GM23338 (cell line): ENCODE data around the gene SLC28A1. TPM values are rescaled to one million over a fixed set of nuclear protein-coding genes. Genes with fewer than 3 reads are reported as not detected.

Experiments
- ATAC-seq: fragments of 200-7000 bp; cut with Tn5 transposase; 3 replicates; pipeline ENCODE4 v1.9.1; 2020
- DNase-seq: peaks from one replicate; pipeline ENCODE4 v3.0.0-alpha.2; 2015; ENCODE audit warnings: low spot score
- H2AFZ ChIP-seq: fragments of 200-600 bp; sonication (generic); 2 replicates; pipeline ENCODE4 v1.8.0; 2016; ENCODE audit warnings: antibody characterized with exemption, mild to moderate bottlenecking, moderate library complexity
- H3F3A ChIP-seq: fragments of 200-600 bp; sonication (generic); replicated peaks from 2 replicates; pipeline ENCODE4 v1.8.0; 2017; ENCODE audit warnings: antibody characterized with exemption, mixed run types, low read depth
- H3K27ac ChIP-seq: fragments of 200-600 bp; sonication (generic); 2 replicates; pipeline ENCODE4 v1.6.1; 2016; ENCODE audit warnings: low read depth
- H3K27me3 ChIP-seq: fragments of 200-600 bp; sonication (generic); 2 replicates; pipeline ENCODE4 v1.8.0; 2016; ENCODE audit warnings: mild to moderate bottlenecking, mixed run types, moderate library complexity; ENCODE audit not compliant: insufficient read depth
- H3K36me3 ChIP-seq: fragments of 200-600 bp; sonication (generic); 2 replicates; pipeline ENCODE4 v1.8.0; 2016; ENCODE audit warnings: mild to moderate bottlenecking; ENCODE audit not compliant: insufficient read depth
- H3K4me1 ChIP-seq: fragments of 200-600 bp; sonication (generic); 2 replicates; pipeline ENCODE4 v1.8.0; 2016; ENCODE audit warnings: mild to moderate bottlenecking, moderate library complexity; ENCODE audit not compliant: insufficient read depth
- H3K4me2 ChIP-seq: fragments of 200-600 bp; sonication (generic); 2 replicates; pipeline ENCODE4 v1.7.1; 2017; ENCODE audit warnings: mixed run types
- H3K4me3 ChIP-seq: fragments of 200-600 bp; sonication (generic); 2 replicates; pipeline ENCODE4 v1.6.1; 2016; ENCODE audit warnings: mixed run types
- H3K79me2 ChIP-seq: fragments of 200-600 bp; sonication (generic); replicated peaks from 2 replicates; pipeline ENCODE4 v1.8.0; 2017; ENCODE audit warnings: mild to moderate bottlenecking; ENCODE audit not compliant: insufficient read depth
- H3K9me2 ChIP-seq: fragments of 200-600 bp; sonication (generic); 2 replicates; pipeline ENCODE4 v1.8.0; 2017; ENCODE audit not compliant: insufficient read depth
- H4K20me1 ChIP-seq: fragments of 200-600 bp; sonication (generic); replicated peaks from 2 replicates; pipeline ENCODE4 v1.8.0; 2017; ENCODE audit warnings: mild to moderate bottlenecking; ENCODE audit not compliant: insufficient read depth
- H3K27ac Mint-ChIP-seq: 2 replicates; pipeline ENCODE4 v1.8.0; 2020; ENCODE audit warnings: inconsistent platforms, mild to moderate bottlenecking, moderate library complexity, mixed read lengths
- H3K27me3 Mint-ChIP-seq: 3 replicates; pipeline ENCODE4 v1.8.0; 2022; ENCODE audit warnings: low read depth, mild to moderate bottlenecking, moderate library complexity, mixed read lengths, inconsistent platforms; ENCODE audit not compliant: insufficient read depth, poor library complexity
- H3K36me3 Mint-ChIP-seq: 3 replicates; pipeline ENCODE4 v1.8.0; 2021; ENCODE audit warnings: low read depth, mild to moderate bottlenecking, inconsistent platforms, moderate library complexity, mixed read lengths
- H3K4me1 Mint-ChIP-seq: 3 replicates; pipeline ENCODE4 v1.8.0; 2020; ENCODE audit warnings: mild to moderate bottlenecking, inconsistent platforms, mixed read lengths
- H3K4me3 Mint-ChIP-seq: 3 replicates; pipeline ENCODE4 v1.8.0; 2021; ENCODE audit warnings: moderate library complexity, mild to moderate bottlenecking, inconsistent platforms, mixed read lengths
- H3K9me3 Mint-ChIP-seq: 3 replicates; pipeline ENCODE4 v1.8.0; 2020; ENCODE audit warnings: moderate library complexity, mild to moderate bottlenecking, inconsistent platforms, mixed read lengths
- CTCF ChIP-seq, 2 experiments: fragments of 200-600 bp in 1 of 2; sonication (generic) in 1 of 2; conservative IDR thresholded peaks; 2 replicates each; pipeline versions ENCODE4 v1.5.1 to v1.6.1; 2016 to 2017; ENCODE audit warnings: antibody characterized with exemption in 2 of 2, low read depth in 2 of 2, mild to moderate bottlenecking in 2 of 2, moderate library complexity in 1 of 2
- ETS1 ChIP-seq: IDR thresholded peaks from 2 replicates; pipeline ENCODE4 v1.6.1; 2016; ENCODE audit warnings: antibody characterized with exemption
- EZH2 ChIP-seq: fragments of 200-600 bp; sonication (generic); IDR thresholded peaks from one replicate; pipeline ENCODE4 v1.8.0; 2017; ENCODE audit warnings: antibody characterized with exemption, mild to moderate bottlenecking, low read depth; ENCODE audit not compliant: unreplicated experiment
- EZH2phosphoT487 ChIP-seq: fragments of 200-600 bp; sonication (generic); IDR thresholded peaks from one replicate; pipeline ENCODE4 v1.8.1; 2018; ENCODE audit warnings: antibody characterized with exemption; ENCODE audit not compliant: unreplicated experiment
- JUNB ChIP-seq: IDR thresholded peaks from one replicate; pipeline ENCODE4 v1.6.1; 2016; ENCODE audit warnings: antibody characterized with exemption; ENCODE audit not compliant: unreplicated experiment
- NANOG ChIP-seq: IDR thresholded peaks from 2 replicates; pipeline ENCODE4 v1.6.1; 2016; ENCODE audit warnings: antibody characterized with exemption, borderline replicate concordance
- REST ChIP-seq: IDR thresholded peaks from one replicate; pipeline ENCODE4 v1.6.1; 2018; ENCODE audit warnings: antibody characterized with exemption; ENCODE audit not compliant: unreplicated experiment
- STAT1 ChIP-seq: IDR thresholded peaks from one replicate; pipeline ENCODE4 v1.6.1; 2016; ENCODE audit warnings: antibody characterized with exemption; ENCODE audit not compliant: unreplicated experiment
- ZNF331 ChIP-seq: fragments of 250-450 bp; sonication (Bioruptor Pico); IDR thresholded peaks from 2 replicates; pipeline ENCODE4 v1.5.0; 2020; ENCODE audit warnings: low read depth, mild to moderate bottlenecking, moderate library complexity
- ZNF462 ChIP-seq: fragments of 250-450 bp; sonication (Bioruptor Pico); IDR thresholded peaks from 2 replicates; pipeline ENCODE4 v1.5.0; 2020; ENCODE audit warnings: mild to moderate bottlenecking, moderate library complexity
- polyA plus RNA-seq: library from polyadenylated mRNA; unstranded; fragments of >200 nt; fragmentation: Nextera tagmentation; extraction: Ambion mirVana; gene quantifications from 2 replicates; pipeline ENCODE4 v1.2.1, GENCODE V29; 2016
- total RNA-seq: library from RNA; depleted of rRNA; stranded (reverse); fragments of >200 nt; shearing (Covaris generic); gene quantifications from 2 replicates; pipeline ENCODE4 v1.2.3, GENCODE V29; 2014

The SLC28A1 gene
- total and polyA plus RNA-seq, 2 experiments from 2014 or later, result not detected

GRCh38 chr15:84968301-84968700 is 83.8 kb downstream of the SLC28A1 start:
- Histone ChIP-seq H3K79me2 (no peaks in the 10 kb centered on the region), H3K9me2 (peaks cover 10% of the 10 kb centered on the region), H3F3A (no peaks in the 10 kb centered on the region), H2AFZ (no peak overlapping the region), H3K4me3 (no peak overlapping the region), H3K36me3 (no peaks in the 10 kb centered on the region), H3K27me3 (no peaks in the 10 kb centered on the region), H3K27ac (no peak overlapping the region), H3K4me1 (peaks cover 5% of the 10 kb centered on the region), H3K4me2 (no peak overlapping the region), H4K20me1 (no peaks in the 10 kb centered on the region)
- no peak overlapping the region for H3K4me3 Mint-ChIP-seq
- H3K27ac Mint-ChIP-seq, result no peak overlapping the region
- DNase-seq (no peak), ATAC-seq (no peak)
- peaks cover 23% of the 10 kb centered on the region for H3K36me3 Mint-ChIP-seq
- H3K27me3 Mint-ChIP-seq, result peaks cover 2% of the 10 kb centered on the region
- peaks cover 32% of the 10 kb centered on the region for H3K9me3 Mint-ChIP-seq
- TF ChIP-seq STAT1, result no peak
- peaks cover 12% of the 10 kb centered on the region for H3K4me1 Mint-ChIP-seq

GRCh38 chr15:84969257-84969656 is 84.8 kb downstream of the SLC28A1 start:
- H3K27me3 Mint-ChIP-seq, result peaks cover 2% of the 10 kb centered on the region
- H3K4me3 Mint-ChIP-seq, result no peak overlapping the region
- Histone ChIP-seq H3K9me2 (peaks cover 10% of the 10 kb centered on the region), H3K27ac (no peak overlapping the region), H3K79me2 (no peaks in the 10 kb centered on the region), H3K27me3 (no peaks in the 10 kb centered on the region), H3K4me3 (no peak overlapping the region), H3K4me1 (peaks cover 5% of the 10 kb centered on the region), H3F3A (no peaks in the 10 kb centered on the region), H2AFZ (no peak overlapping the region), H3K36me3 (no peaks in the 10 kb centered on the region), H4K20me1 (no peaks in the 10 kb centered on the region), H3K4me2 (no peak overlapping the region)
- no peak for DNase-seq
- no peak for ATAC-seq
- H3K27ac Mint-ChIP-seq, result no peak overlapping the region
- H3K4me1 Mint-ChIP-seq, result peaks cover 21% of the 10 kb centered on the region
- peaks cover 23% of the 10 kb centered on the region for H3K36me3 Mint-ChIP-seq
- H3K9me3 Mint-ChIP-seq, result peaks cover 32% of the 10 kb centered on the region
- TF ChIP-seq REST (no peak), CTCF (conservative IDR thresholded peaks at IDR 0.05; ENCODE audit: low read depth in 2 of 2) (no peak), ETS1 (no peak), JUNB (no peak), ZNF462 (CRISPR knock-in tag) (no peak), EZH2 (no peak), EZH2phosphoT487 (no peak), NANOG (no peak), ZNF331 (CRISPR knock-in tag) (no peak)
